GM21528 (cell line): ENCODE results near the gene RCE1.

Experiments
- ATAC-seq: cut with Tn5 transposase; IDR thresholded peaks from one replicate; pipeline ENCODE4 v1.9.1; 2021; ENCODE audit warnings: mild to moderate bottlenecking, moderate library complexity; ENCODE audit not compliant: unreplicated experiment, low FRiP score

Gene RCE1

DNA sequence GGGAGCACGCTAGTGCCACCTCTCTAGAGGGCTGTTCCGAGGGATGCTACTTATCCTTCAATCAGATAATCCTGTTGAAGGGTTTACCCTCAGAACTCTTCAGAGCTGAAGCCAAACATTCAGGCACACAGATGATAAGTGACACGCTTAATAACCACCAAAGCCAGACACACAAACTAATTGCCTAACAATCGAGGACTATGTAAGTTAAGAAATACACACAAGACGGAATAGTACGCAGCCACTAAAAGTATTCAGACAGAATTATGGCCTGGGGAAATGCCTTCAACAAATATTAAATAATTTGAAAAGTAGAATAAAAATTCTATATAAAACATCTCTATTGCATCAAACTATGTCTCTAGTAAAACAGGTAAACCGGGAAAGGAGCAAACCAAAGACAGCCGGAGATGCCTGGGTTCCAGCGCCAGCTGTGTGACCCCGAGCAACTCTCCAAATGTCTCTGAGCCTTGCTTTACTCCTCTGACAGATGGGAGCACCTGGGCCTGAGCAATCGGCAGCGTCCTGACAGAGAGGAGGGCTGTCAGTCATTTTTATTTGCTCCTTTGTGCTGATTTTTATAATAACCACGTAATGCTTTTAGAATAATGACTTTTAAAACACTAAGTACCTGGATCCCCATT is 25.0 kb downstream of the RCE1 start:
- ATAC-seq: no peak

DNA sequence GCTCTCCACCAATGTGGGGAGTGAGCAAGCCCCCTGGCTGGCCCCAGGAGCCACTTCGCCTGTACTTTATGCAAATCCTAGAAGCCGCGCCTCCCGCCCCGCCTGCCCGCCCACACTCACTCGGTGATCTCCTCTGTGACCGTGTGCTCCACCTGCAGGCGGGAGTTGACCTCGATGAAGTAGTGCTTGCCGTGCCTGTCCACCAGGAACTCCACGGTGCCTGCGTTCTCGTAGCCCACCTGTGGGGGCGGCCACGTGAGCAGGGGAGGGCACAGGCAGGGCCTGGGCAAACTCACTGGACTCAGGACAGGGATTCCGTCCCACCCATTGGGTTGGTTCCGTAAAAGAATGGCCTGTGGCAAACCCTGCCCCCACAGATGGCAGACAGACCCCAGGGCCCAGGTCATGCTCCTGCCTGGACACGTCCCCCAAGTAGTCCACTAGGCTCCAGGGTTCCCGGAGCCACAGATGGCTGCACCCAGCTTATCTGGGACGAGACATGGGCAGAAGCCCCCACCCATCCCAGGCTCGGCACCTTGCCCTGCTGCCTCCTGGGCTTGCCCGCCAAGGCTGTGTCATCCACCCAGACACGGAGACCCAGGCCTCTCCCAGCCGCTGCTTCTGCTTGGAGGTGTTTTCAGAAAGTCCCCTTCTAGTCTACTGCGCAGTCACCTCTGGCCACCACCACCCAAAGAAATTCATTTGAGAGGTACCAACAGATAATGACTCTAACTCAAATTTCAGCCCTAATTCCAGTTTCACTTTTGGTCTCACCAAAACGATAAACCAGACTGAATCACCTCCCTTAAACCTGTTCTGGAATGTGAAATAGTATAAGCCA is 25.7 kb downstream of the RCE1 start:
- peak; percentile 60 for ATAC-seq

DNA sequence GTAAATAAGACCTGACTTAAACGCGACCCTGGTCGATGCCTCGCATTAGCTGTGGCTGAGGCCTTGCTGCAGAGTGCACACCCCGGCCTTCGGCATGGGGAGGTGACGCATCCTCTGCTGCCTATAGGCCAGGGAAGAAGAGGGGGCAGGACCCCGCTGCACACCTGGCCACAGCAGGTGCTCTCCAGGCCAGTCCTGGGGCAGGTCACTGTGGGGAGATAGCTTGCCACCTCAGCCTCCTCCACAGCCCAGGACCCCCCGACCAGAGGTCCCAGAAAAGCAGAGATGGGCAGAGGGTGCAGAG is 26.3 kb downstream of the RCE1 start:
- no peak for ATAC-seq

DNA sequence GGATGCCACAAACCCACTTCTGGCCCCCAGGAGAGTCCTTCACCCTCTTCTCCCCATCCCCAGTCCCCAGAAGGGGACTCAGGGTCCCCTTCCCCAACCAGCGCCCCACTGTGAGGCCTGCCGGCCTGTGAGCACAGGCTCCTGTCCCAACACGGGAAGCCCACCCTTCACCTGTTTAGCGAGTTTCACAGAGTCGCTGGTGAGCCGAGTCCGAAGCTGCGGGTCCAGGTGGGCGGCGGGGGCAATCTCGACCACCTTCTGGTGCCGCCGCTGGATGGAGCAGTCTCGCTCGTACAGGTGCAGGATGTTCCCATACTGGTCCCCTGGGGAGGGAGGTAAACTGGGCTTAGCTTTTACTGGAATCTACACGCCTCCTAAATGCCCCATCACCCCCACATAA is 26.9 kb downstream of the RCE1 start:
- ATAC-seq: no peak

DNA sequence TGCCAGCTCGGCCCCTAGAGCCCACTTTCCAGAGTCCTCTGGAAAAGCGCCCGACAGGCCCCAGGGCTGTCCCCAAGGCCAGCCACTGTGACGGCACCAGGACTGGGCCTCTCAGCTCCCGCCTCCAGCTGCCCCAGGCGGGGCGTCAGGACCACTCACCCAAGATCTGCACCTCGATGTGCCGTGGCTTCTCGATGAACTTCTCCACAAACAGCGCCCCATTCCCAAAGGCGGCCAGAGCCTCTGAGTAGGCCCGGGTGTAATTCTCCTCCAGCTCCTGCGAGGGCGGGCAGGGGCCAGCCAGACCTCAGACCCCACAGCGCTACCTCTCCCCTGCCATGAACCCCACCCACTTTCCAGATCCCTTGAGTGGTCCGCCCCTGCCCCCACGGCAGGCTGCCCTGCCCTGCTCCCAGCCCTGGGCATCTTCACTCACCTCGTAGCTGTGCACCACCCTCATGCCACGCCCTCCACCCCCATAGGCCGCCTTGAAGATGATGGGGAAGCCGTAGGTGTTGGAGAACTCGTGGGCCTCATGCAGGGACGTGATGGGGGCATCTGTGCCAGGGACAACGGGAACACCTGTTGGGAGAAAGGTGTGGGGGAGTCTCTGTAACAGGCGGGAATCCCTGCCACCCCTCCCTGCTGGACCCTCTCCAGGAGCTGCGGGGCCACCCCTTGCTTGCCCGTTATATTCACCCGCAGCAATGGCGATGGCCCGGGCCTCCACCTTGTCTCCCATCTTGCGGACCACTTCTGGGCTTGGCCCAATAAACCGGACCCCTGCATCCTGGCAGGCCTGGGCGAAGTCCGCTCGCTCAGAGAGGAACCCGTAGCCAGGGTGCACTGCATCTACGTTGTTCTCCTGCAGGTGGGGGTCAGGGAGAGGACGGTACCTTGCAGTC is 27.6 kb downstream of the RCE1 start:
- ATAC-seq: no peak

DNA sequence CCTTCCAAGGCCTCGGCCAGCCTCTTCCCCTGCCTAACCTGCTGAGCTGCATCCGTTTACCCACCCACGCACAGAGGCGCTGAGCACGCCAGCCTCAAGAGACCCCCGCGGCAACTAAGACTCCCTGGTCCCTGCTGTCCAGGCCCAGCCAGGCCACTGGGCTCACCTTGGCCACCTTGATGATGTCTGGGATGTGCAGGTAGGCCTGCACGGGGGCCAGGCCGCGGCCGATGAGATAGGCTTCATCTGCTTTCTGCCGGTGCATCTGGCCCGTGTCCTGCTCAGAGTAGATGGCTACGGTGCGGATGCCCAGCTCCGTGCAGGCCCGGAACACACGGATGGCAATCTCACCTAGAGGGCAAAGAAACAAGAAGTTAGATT is 28.3 kb downstream of the RCE1 start:
- no peak for ATAC-seq

DNA sequence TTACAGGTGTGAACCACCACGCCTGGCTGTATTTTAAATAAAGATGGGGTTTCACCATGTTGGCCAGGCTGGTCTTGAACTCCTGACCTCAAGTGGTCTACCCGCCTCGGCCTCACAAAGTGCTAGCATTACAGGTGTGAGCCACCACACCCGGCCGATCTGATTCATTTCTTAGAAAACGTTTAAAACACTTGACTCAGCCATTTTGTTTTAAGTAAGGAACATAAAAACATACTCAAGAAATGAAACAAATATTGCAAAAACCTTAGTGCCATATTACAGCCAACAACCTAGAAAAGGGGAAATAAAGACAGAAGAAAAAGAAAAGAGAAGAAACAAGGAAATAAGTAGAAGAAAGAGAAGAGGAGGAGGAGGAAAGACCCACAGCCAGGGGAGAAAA is 31.0 kb downstream of the RCE1 start:
- ATAC-seq: no peak

DNA sequence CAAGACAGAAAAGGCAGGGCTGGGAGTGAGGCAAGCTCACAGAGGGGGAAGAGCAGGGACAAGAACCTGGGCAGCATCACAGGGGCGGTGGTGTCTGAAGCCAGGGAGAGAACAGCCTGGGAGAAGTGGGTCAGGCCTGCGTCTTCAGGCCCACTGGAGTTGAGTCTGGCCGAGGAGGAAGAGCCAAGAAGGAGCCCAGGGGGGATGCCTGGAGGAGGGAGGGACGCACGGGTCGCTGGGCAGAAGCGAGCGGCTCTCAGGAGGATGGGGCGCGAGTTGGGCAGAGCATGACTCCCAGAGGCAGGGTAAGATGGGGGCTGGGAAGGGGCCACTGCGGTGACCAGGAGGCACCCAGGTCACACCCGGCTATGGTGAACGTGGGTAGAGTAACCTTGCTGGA is 32.1 kb downstream of the RCE1 start:
- no peak for ATAC-seq

DNA sequence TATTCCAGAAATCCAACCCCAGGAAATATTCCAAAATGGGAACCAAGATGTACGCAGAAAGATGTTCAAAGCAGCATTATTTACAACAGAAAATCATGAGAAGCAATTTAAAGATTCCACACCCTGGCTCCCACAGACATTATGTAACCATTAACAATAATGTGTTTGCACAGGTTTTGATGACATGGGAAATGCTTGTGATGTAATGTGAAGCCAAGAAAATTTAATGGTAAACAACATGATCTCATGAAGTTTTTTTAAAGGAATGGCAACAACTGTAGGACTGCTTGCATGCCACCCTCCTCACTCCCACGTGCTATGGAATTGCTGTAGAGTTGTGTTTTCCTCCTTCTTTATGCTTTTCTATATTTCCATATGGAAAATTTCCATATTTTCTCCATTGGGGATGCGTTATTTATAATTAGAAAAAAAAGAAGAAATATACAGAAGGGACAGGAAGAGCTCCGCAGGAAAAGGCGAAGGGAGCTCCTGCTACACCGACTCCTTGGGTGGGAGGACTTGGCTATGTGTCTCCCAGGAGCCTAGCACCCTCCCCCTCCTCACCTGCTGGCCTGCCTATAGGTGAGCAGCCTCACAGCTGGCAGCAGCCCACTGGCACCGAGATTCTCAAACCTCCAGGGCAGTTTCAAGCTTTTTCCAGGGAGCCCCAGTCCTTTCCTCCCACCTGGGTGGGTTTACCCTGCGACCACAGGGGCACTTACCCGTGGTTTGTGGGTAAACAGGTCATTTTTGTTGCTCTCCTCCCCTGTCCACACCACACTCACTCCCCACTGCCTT is 34.5 kb downstream of the RCE1 start:
- ATAC-seq: no peak

DNA sequence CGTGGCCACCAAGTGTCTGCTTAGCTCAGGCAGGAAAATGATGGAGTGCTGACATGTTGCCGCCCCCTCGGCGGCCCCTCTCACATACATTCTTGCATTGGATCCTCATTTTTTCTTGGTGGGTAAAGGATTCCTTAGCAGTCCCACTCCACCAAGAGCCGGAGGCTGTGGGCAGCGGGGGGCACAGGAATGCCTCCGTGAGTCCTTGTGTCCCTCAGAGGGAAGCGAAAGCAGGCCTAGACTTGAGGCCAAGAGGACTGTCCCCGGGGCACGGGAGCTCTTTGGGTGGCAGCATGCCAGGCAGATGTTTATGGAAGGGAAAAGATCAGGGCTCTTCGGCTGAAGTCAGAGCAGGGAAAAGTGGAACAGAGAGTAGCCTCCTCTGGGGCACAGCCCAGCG is 35.2 kb downstream of the RCE1 start:
- ATAC-seq: no peak

DNA sequence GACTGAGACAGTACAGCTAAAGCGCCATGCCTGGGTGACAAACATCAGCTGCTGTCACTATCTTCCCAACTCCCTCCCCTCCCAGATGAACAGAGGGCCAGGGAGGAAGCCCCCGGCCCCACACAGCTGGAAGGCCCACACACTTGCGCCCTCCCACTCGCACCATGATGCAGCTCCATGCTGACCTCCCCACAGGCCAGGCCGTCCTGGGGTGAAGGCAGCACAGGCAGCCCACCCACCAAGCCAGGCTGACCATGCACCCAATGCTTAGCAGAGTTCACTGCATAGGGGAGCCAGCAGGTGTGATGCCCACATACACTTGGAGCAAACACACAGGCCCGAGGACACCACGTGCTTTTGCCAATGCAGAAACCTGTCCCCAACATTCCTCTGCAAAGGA is 35.8 kb downstream of the RCE1 start:
- ATAC-seq: no peak

DNA sequence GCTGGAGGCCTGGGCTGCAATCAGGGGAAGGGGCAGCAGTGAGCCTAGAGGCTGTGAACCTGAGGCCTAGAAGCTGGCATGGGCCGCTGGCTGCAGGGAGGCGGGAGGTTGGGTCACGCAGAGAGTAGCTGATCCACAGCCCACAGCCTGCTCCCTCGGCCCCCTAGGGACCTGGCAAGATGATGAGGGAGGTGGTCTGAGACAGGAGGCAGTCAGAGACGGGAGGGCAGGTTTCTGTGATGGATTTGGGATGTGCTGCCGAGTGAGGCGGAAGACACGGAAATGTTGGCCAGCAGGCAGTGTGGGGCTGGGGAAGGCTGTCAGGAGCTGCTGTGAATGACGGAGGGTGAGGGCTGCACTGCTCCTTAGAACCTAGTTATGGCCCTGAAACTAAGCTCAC is 36.3 kb downstream of the RCE1 start:
- no peak for ATAC-seq

DNA sequence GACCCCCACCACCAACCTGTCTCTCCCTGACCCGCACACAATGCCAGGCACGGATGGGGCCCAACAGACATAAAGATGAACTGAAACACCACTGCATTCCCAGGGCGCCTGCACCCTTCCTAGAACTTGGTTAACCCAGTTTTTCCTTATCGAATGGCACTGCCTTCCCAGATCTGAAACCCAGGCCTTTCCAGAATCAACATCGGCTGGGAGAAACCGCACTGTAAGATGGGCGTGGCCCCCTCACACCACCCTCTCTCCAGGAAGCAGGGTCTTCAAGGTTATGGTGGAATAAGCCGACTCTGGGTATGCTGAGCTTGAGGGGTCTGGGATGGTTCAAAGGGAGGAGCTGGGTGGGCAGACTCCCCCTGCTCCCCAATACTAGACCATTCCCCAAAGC is 36.8 kb downstream of the RCE1 start:
- no peak for ATAC-seq

DNA sequence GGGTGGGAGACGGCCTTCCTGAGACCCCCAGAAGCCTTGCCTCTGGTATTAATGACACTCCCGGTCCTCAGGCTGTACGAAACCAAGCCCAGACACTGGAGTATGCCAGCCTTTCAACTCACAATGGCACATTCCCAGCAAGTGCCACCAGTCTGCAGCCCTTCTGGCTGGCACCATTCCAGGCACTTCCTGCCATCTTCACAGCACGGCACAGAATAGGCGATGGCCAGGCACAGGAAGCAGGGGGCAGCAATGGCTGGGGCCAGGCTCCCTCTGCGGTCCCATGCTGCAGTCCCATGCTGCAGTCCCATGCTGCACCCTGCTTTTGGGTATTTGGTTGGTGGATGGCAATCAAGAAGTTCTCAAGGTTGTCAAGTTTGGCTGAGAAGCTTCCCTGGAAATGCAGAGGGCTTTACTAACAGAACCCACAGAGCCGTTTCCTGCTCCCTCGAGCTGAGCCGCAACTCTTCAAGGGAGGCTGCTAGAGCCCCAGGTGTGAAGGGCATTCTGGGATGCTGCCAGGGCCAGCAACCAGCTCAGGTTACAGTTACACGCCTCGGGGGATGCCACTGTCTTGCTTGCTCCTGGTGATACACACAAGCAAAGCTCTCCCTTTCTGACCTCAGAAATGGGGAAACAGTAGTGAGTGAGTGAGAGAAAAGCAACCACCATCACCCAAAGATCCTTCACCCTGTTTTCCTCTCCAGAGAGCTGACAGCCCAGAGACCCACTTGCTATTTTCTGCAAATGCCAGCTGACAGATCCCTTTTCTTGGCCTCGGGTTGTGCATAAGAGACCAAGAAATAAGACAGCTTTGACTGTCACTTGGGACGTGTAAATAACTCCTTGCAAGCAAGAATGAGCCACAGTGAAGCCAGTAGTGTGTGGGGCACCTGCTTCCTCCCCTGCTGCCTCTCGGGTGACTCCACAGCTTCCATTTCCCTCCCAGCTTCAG is 37.5 kb downstream of the RCE1 start:
- ATAC-seq: no peak

DNA sequence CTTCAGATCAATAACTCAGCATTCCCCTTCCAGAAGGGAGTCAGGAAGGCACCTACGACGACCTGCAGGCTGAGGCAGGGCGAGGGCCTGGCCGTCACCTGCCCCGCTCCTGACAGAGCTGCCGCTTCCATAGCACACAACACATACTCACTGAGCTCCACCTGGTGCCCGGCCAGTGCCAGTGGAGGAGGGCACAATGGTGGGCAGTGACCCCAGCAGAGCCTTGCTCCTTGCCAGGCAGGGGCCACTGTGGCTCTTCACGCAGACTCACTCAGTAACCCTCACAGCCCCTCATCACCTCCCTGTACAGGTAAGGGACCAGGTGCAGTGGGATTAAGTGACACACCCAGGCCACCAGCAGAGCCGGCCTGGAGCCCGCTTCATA is 38.2 kb downstream of the RCE1 start:
- no peak for ATAC-seq

DNA sequence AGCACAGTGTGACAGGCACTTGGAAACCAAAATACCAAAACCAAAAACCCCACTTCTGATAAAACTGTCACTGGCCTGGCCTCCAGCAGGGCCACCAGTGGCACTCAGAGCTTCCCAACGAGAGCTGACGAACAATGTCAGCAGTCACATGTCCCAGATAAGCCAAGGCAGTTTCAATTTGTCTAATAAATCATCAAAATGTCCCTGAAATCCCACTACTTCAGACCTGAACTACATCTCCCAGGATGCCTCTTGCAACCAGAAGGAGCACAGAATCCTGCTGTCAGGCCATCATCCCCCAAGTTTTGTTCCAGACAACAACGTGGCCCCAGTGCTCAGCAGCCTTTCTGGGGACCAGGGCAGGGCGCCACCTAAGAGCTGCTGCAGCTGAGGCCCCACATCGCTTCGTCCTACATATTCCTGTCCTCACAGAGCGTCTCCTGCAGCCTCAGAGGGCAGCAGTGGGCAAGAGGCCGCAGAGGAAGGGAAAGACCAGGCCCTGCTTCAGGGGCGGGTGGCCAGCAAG is 38.7 kb downstream of the RCE1 start:
- no peak for ATAC-seq

DNA sequence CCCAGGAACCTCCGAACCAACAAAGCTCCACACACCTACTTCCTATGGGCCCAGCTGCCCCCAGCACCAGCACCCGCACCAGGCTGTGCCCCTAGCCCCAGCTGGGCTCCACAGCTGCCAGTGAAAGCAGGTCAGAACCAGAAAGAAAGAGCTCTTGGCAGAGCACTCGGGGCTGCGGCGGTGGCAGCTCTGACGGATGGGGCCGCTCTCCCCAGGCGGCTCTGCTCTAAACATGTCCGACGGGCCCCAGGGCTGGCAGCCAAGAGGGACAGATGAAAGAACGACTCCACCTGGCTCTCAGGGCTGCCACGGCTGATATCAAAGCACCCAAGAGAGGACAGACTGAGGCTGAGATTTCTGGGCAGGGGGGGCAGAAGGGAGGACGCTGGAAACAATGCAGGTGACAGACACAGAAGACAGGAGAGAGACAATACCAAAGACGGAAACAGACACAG is 39.3 kb downstream of the RCE1 start:
- ATAC-seq: no peak

DNA sequence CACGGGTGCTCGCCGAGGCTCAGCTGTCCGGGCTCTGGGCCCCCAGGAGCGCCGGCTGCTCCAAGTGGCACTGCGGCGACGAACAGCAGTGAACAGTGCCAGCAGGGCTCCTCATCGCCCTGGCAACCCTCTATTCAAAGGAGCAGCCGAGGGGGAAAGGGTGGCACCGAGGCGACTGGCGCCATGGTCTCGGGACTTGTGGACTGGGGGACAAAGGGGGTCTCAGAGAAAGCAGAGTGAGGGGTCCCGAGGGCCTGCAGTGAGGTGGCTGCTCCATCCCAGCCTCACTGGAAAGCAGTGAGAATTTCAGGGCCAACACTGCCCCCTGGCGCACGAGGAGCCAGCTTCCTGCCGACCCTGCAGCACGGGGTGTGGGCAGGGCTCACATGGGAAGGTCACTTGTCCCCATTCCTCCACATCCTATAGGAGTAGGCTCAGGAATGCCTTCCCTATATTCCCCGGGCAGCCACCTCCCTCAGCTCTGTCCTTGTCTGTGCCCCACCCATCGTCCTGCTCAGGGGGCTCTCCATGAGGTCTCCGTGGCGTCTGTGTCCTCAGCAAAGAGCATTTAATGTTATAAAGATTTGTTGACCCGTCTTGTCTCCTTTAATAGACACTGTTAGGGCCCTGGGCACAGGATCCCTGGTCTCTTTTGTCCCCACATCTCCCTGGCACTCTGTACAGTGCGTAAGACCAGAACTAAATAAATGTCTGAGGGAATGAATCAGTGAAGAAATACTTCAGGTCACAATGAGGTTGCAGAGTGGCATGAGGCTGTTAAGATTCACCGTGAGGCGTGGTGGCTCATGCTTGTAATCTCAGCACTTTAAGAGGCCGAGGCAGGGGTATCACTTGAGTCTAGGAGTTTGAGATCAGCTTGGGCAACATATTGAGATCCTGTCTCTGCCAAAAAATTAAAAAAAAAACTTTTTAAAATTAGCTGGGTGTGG is 40.0 kb downstream of the RCE1 start:
- ATAC-seq: no peak
